ENCODE measurements around the gene MDP1. TPM values are rescaled to one million over a fixed set of nuclear protein-coding genes. Genes with fewer than 3 reads are reported as not detected.

Gene MDP1
- total RNA-seq, 4 donors from 2014 or later: 9.7 to 12.2 (median 10.7) TPM

- no peak overlapping the region for H3K4me3 ChIP-seq (ENCODE audit: low read depth, poor library complexity, severe bottlenecking)
- peak in 1 of 2 donors; percentile 3 for DNase-seq (ENCODE audit: low spot score in 2 of 2)
- TF ChIP-seq CTCF (IDR thresholded peaks at IDR 0.05): no peak
- TF ChIP-seq POLR2A (IDR thresholded peaks at IDR 0.05): no peak
- 89 to 100% methylated on average over 2 of the region's 2 CpGs for WGBS, 2 donors
- intact Hi-C loops (cut with DNase I; ENCODE audit: low total_unique reads): no loop called here
Measured at GRCh38 chr14:24216345-24216699, 456 bp upstream of the MDP1 start.

- peak in 1 of 2 donors; percentile 20 for DNase-seq (ENCODE audit: low spot score in 2 of 2)
- intact Hi-C loops (cut with DNase I; ENCODE audit: low total_unique reads): no loop called here
- no peak for TF ChIP-seq POLR2A (IDR thresholded peaks at IDR 0.05)
- no peak for TF ChIP-seq CTCF (IDR thresholded peaks at IDR 0.05)
- no peak overlapping the region for H3K4me3 ChIP-seq (ENCODE audit: low read depth, poor library complexity, severe bottlenecking)
- WGBS, 2 donors: 92 to 93% methylated on average over 7 of the region's 7 CpGs
Measured at GRCh38 chr14:24213866-24214662, 1.8 kb downstream of the MDP1 start.

- peak within 1 kb of the TSS; percentile 57 for H3K4me3 ChIP-seq (ENCODE audit: low read depth, poor library complexity, severe bottlenecking)
- peak; percentile 98 to 99 for DNase-seq (ENCODE audit: low spot score in 2 of 2)
- TF ChIP-seq POLR2A (IDR thresholded peaks at IDR 0.05): peak in 1 of 2 donors; percentile 89
- TF ChIP-seq CTCF (IDR thresholded peaks at IDR 0.05): peak in 1 of 3 donors; percentile 88
- intact Hi-C loops (cut with DNase I; ENCODE audit: low total_unique reads): no loop called here
- WGBS, 2 donors: 1% methylated on average over 29 to 52 of the region's 53 CpGs
Measured at GRCh38 chr14:24212924-24213865, 2.7 kb downstream of the MDP1 start, which contains the start of gene CHMP4A. Gene CHMP4A, minus strand, starts transcription at chr14:24213488. Its CDS starts 49 bp downstream, at chr14:24213439.

- peak in 1 of 2 donors; percentile 37 for DNase-seq (ENCODE audit: low spot score in 2 of 2)
- WGBS, 2 donors: 85 to 93% methylated on average over 6 of the region's 6 CpGs
- intact Hi-C loops (cut with DNase I; ENCODE audit: low total_unique reads): no loop called here
- no peak for TF ChIP-seq POLR2A (IDR thresholded peaks at IDR 0.05)
- TF ChIP-seq CTCF (IDR thresholded peaks at IDR 0.05): no peak
- H3K4me3 ChIP-seq (ENCODE audit: low read depth, poor library complexity, severe bottlenecking): no peak overlapping the region
Measured at GRCh38 chr14:24211311-24211710, 4.6 kb downstream of the MDP1 start.

- 98 to 100% methylated on average over 2 of the region's 2 CpGs for WGBS, 2 donors
- TF ChIP-seq CTCF (IDR thresholded peaks at IDR 0.05) (no peak), POLR2A (IDR thresholded peaks at IDR 0.05) (no peak)
- H3K4me3 ChIP-seq (ENCODE audit: low read depth, poor library complexity, severe bottlenecking): no peak overlapping the region
- peak in 1 of 2 donors; percentile 9 for DNase-seq (ENCODE audit: low spot score in 2 of 2)
- intact Hi-C loops (cut with DNase I; ENCODE audit: low total_unique reads): no loop called here
Measured at GRCh38 chr14:24207625-24208024, 8.2 kb downstream of the MDP1 start.
